NAMALWA (cell line): ENCODE results near the gene MRAS.

ENCODE experiments used
- DNase-seq: peaks from one replicate; pipeline ENCODE4 v3.0.0-alpha.2; 2015; ENCODE audit warnings: low spot score

The MRAS gene

DNA sequence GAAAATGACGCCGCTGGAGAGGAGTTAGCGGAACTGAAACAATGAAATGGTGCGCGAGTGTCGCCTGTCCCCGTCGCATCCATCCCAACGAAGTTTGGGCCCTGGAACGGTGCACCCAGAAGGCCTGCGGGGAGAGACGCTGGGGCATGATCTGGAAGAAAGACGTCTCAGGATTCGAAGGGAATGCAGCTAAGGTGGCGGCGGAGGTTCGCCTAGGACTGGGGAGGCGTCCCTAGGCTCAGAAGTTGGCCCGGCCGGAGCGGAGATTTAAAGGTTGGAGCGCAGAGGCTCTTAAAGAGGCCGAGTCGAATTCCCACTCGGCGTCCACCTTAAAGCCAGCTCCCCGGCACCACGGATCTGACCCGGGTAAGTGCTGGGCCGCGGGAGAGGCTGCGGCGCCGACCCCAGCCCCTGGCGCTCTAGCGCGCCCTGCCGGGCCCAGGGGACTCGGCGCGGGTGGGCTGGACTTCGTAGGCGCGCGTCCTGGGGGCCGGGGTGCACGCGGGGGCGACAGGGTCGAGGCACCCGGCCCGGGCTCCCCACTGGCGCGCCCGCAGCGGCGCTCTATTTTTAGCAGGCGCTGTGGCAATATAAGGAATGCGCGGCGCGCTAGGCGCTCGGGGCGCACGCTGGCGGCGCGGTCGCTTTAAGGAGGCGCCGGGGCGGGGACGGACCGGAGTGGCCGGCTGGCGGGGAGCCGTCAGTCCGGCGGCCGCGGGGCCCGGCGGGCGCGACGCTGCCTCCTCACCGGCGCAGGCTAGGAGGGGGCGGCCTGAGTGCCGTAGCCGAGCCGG, at the start of gene MRAS:
Gene MRAS, plus strand, starts transcription at position 620 of the 794 bp plus-strand sequence. CDS start 24,305 bp downstream, outside the sequence.
- DNase-seq: no peak

DNA sequence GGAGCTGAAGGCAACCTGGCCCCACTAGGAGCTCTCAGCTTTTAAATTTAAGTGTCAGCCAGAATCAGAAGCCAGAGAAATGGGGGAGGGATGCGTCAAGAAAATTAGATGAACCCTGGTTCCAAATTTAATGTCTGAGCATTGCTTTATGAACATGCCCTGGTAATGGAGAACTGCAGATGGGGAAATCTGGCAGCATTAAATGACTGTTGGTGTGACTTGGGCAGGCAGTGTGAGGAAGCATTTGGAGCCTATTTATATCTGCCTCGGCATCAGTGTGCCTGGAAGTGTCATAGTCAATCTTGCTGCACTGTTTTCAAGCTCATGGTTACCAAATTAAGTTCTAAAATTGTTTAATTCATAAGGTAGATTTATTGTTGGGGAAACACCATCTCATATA, 47.7 kb upstream of the MRAS start:
- DNase-seq: no peak

- no peak for DNase-seq
These were observed 44.9 kb upstream of the MRAS start for GRCh38 chr3:138303474-138303873.

- DNase-seq: no peak
These were observed 40.5 kb upstream of the MRAS start for GRCh38 chr3:138307899-138308298.

GRCh38 chr3:138308783-138309182, 39.6 kb upstream of the MRAS start:
- no peak for DNase-seq

DNA sequence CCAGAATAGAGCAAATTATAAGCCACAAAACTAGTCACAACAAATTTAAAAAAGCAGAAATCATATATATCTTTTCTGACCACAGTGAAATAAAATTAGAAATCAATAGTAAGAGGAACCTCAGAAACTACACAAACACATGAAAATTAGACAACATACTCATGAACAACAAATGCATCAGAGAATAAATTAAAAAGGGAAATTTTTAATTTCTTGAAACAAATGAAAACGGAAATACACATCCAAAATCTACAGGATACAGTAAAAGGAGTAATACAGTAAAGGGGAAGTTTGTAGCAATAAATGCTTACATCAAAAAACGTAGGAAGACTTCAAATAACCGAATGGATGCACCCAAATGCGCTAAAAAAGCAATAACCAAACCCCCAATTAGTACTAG, 37.9 kb upstream of the MRAS start:
- DNase-seq: no peak

DNA sequence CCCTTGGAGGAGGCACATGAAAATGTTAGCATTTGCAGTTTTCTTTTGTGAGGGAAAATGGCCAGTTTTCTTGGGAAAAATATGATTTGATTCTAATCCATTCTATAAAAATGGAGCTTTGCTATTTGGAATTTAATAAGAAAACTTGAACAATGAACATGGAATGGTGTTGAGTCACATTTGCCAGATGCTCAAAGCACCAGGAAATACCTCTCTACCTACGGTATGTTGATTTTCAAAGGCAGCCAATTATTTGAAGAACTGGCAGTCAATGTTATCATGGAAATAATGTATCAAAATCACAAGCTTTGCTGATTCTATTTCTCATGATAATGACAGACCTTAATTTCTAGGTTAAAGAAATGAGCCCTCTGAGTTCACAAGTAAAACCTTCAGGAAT, 33.6 kb upstream of the MRAS start:
- DNase-seq: no peak

- DNase-seq: no peak
These were observed 30.7 kb upstream of the MRAS start for GRCh38 chr3:138317687-138318086.

DNA sequence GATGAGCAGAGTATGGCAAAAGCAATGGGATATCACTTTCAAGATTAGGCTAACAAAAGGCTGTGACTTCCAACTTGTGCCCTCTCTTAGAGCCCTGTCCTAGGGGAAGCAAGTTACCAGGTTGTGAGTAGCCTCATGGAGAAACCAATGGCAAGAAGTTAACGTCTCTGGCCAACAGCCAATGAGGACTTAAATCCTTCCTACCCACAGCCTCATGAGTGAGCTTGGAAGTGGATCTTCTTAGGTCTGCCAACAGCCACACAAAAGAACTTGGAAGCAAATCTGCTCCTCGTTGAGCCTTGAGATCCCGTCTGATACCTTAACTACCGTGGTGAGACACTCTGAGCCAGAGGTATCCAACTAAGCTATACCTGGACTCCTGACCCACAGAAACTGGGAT, 24.4 kb upstream of the MRAS start:
- DNase-seq: no peak

GRCh38 chr3:138325990-138326389, 22.4 kb upstream of the MRAS start:
- no peak for DNase-seq

DNA sequence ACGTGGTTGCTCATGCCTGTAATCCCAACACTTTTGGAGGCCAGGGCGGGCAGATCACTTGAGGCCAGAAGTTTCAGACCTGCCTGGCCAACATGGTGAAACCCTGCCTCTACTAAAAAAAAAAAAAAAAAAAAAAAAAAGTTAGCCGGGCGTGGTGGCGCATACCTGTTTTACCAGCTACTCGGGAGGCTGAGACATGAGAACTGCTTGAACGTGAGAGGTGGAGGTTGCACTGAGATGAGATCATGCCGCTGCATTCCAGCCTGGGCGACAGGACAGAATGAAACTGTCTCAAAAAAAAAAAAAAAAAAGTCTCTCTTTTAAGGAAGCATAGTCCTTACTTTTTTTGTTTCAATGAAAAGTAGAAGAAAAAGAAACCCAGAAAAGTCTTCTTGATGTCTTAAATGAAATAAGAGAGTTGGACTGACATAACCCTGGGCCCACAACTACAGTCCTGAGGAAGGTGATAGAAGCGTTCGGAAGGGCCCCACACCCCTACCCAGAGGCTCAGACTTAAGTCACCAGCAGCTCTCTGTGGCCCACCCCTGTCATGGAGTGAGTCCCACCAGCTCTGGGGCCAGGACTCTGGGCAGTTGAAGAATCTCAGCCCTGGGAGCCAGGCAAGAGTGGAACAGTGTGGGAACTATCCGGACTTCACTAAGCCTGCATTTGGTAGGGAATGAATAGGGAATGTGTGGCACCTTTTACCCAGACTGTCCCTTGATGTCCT, 21.3 kb upstream of the MRAS start:
- DNase-seq: no peak

- DNase-seq: no peak
These were observed 20.5 kb upstream of the MRAS start for GRCh38 chr3:138327831-138328230.

GRCh38 chr3:138328341-138328740, 20.0 kb upstream of the MRAS start:
- DNase-seq: peak; percentile 45

- peak; percentile 90 for DNase-seq
These were observed 19.0 kb upstream of the MRAS start, which contains the start of gene NME9 for GRCh38 chr3:138329127-138329983. NME9 (minus strand) TSS chr3:138329851; CDS start chr3:138329335, 516 bp downstream.

- no peak for DNase-seq
These were observed 18.4 kb upstream of the MRAS start for GRCh38 chr3:138329984-138330293.

- peak; percentile 41 for DNase-seq
These were observed 17.1 kb upstream of the MRAS start for GRCh38 chr3:138331143-138331894.

DNA sequence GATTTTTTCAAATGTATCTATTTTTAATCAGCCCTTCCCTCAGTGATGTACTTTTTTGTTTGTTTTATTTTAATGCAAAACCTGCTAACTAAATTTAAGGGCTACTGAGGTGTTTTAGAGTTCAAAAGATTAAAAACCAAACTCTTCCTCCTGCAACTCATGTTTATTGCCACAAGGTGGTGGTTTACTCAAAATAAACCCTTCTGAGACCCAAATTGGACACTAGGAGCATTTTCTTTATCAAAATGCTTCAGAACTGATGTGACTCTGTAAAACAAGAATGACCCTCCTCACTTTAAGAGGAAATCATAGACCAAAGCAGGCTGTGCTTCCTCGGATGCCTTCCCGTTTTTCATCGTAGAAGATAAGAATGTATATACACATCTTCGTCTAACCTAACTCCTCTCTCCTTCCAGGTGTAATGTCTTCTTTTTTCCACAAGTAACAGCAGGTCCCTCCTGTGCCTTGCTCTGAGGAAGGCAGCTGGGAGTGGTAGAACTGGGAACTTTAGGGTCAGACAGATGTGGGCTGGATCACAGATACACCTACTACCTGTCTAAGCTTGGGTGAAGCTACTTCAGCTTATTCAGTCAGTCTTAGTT, 15.8 kb upstream of the MRAS start:
- peak; percentile 74 for DNase-seq

- no peak for DNase-seq
These were observed 13.8 kb upstream of the MRAS start for GRCh38 chr3:138334608-138335007.

DNA sequence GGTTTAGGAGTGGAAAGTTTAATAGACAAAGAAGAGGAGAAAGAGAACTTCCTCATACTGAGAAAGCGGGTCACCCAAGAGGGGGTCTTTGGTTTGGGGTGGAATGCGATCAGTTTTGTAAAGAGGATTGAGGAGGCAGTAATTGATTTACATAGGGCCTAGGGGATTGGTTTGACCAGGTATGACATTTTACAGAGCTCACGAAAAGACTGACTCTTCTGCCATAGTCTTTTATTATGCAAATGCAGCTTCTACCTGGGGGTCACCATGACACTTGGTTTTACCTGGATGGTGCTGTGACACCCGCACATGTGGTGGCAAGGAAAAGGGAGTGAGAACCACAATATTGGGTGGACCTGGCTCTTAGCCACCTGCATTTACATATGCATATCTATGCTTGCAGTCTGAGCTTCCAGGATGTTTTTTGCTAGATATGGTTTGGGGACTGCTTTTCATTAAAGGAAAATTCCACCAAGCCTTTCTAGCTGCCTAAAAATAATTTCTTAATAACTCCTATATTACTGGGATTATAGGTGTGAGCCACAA, 11.9 kb upstream of the MRAS start:
- no peak for DNase-seq

GRCh38 chr3:138338244-138338643, 10.1 kb upstream of the MRAS start:
- DNase-seq: no peak

- DNase-seq: no peak
These were observed 9.6 kb upstream of the MRAS start for GRCh38 chr3:138338811-138339210.
